HEK293 (cell line): Measurements from ENCODE around the gene OLFM2.

Experiments used
- CTCF ChIA-PET: fragments of 350-600 bp; formaldehyde crosslinking; extraction: SDS; loops from one replicate; lab custom pipeline; 2021; ENCODE audit warnings: antibody characterized with exemption; lab: Yijun Ruan, JAX
- POLR2A ChIA-PET: fragments of 300-600 bp; formaldehyde crosslinking; extraction: SDS; loops from one replicate; lab custom pipeline; 2020; ENCODE audit warnings: antibody characterized with exemption, inconsistent platforms; lab: Yijun Ruan, JAX
- H3K27ac ChIP-seq: fragments of 200-500 bp; sonication (Bioruptor generic); 2 replicates; pipeline ENCODE4 v1.5.1; 2014; ENCODE audit warnings: low read depth, low read length, control low read depth, inconsistent platforms; ENCODE audit errors: extremely low read depth
- H3K36me3 ChIP-seq, 2 experiments: fragments of 200-500 bp in 1 of 2; sonication (Bioruptor generic) in 1 of 2; 1 replicate in 1 of 2; 2 replicates in 1 of 2; pipeline ENCODE4 v1.5.1; 2014 to 2017; ENCODE audit warnings: inconsistent platforms in 2 of 2, low read length in 2 of 2; ENCODE audit not compliant: control insufficient read depth in 2 of 2, insufficient read depth in 1 of 2
- H3K4me1 ChIP-seq: fragments of 200-500 bp; sonication (Bioruptor generic); 2 replicates; pipeline ENCODE4 v1.5.1; 2014; ENCODE audit warnings: mild to moderate bottlenecking, low read length, inconsistent platforms; ENCODE audit not compliant: control insufficient read depth, insufficient read depth
- H3K4me3 ChIP-seq: 2 replicates; pipeline ENCODE4 v1.5.1; 2011; ENCODE audit warnings: low read depth, mild to moderate bottlenecking, control low read depth, low read length, moderate library complexity
- H3K9me3 ChIP-seq: fragments of 200-500 bp; sonication (Bioruptor generic); 2 replicates; pipeline ENCODE4 v1.5.1; 2014; ENCODE audit warnings: low read depth, low read length, inconsistent platforms; ENCODE audit not compliant: control insufficient read depth, insufficient read depth
- PRDM1 ChIP-seq: fragments of 450-650 bp; formaldehyde crosslinking; IDR thresholded peaks from 2 replicates; pipeline ENCODE4; 2016; ENCODE audit warnings: missing biosample characterization, missing genetic modification characterization
- ZNF10 ChIP-seq: fragments of 450-650 bp; formaldehyde crosslinking; IDR thresholded peaks from 2 replicates; pipeline ENCODE4 v1.5.1; 2017; ENCODE audit warnings: missing biosample characterization, missing genetic modification characterization
- ZNF112 ChIP-seq: fragments of 450-650 bp; formaldehyde crosslinking; IDR thresholded peaks from 2 replicates; pipeline ENCODE4 v1.5.0; 2017; ENCODE audit warnings: missing biosample characterization, missing genetic modification characterization
- ZNF366 ChIP-seq: fragments of 450-650 bp; formaldehyde crosslinking; conservative IDR thresholded peaks from 2 replicates; pipeline ENCODE4 v1.5.1; 2016; ENCODE audit warnings: missing biosample characterization, missing genetic modification characterization
- ZNF398 ChIP-seq: fragments of 450-650 bp; formaldehyde crosslinking; IDR thresholded peaks from 2 replicates; pipeline ENCODE4 v1.5.1; 2017; ENCODE audit warnings: missing biosample characterization, missing genetic modification characterization
- ZNF433 ChIP-seq: fragments of 450-650 bp; formaldehyde crosslinking; IDR thresholded peaks from 2 replicates; pipeline ENCODE4 v1.5.1; 2016; ENCODE audit warnings: missing biosample characterization, missing genetic modification characterization, low read depth
- ZNF521 ChIP-seq: fragments of 450-650 bp; formaldehyde crosslinking; IDR thresholded peaks from 2 replicates; pipeline ENCODE4 v1.5.1; 2017; ENCODE audit warnings: missing biosample characterization, mild to moderate bottlenecking, missing genetic modification characterization
- ZNF561 ChIP-seq: fragments of 450-650 bp; IDR thresholded peaks from 2 replicates; pipeline ENCODE4 v1.5.1; 2018; ENCODE audit warnings: missing biosample characterization, missing genetic modification characterization, borderline replicate concordance
- TF ChIP-seq, protein P1 (sequence below): fragments of 450-650 bp; formaldehyde crosslinking; IDR thresholded peaks from 2 replicates; pipeline ENCODE4 v1.5.1; 2017; ENCODE audit warnings: missing biosample characterization, missing genetic modification characterization

OLFM2 gene

GRCh38 chr19:9875796-9876195 lies 60.5 kb downstream of the OLFM2 start:
- Histone ChIP-seq H3K4me3 (no peak overlapping the region), H3K36me3 (no peaks in the 10 kb centered on the region), H3K4me1 (no peaks in the 10 kb centered on the region), H3K27ac (no peak overlapping the region), H3K9me3 (no peaks in the 10 kb centered on the region)
- ChIA-PET POLR2A (interaction anchor here (0.6 kb wide), 1 partner anchor 13 kb away, joined by 3 read pairs; no protein-coding TSS in a partner anchor), CTCF (no interaction called here)
- no peak for TF ChIP-seq PRDM1 (tag by site-specific recombination)

- TF ChIP-seq ZNF433 (tag by site-specific recombination), result no peak
- TF ChIP-seq, all 188 proteins: peak for 0
- CTCF ChIA-PET, result no interaction called here
Observed at GRCh38 chr19:9875031-9875627, 61.2 kb downstream of the OLFM2 start.

GRCh38 chr19:9872618-9873242 lies 63.6 kb downstream of the OLFM2 start:
- Histone ChIP-seq H3K36me3 (no peaks in the 10 kb centered on the region), H3K27ac (no peak overlapping the region), H3K4me1 (no peaks in the 10 kb centered on the region), H3K9me3 (no peaks in the 10 kb centered on the region), H3K4me3 (no peak overlapping the region)
- POLR2A ChIA-PET, result no interaction called here
- TF ChIP-seq ZNF10 (tag by site-specific recombination) (no peak), ZNF366 (tag by site-specific recombination) (peak; percentile 93)
- CTCF ChIA-PET, result interaction anchor here (0.6 to 1.2 kb wide), 5 partner anchors 11 to 227 kb away, joined by 3 to 4 read pairs (median 3); no protein-coding TSS in a partner anchor

More at GRCh38 chr19:9875031-9875627, 61.2 kb downstream of the OLFM2 start:
- H3K27ac ChIP-seq, result no peak overlapping the region
- POLR2A ChIA-PET, result no interaction called here
- no peak overlapping the region for H3K4me3 ChIP-seq
- H3K36me3 ChIP-seq, result no peaks in the 10 kb centered on the region
- H3K4me1 ChIP-seq, result no peaks in the 10 kb centered on the region
- H3K9me3 ChIP-seq, result no peaks in the 10 kb centered on the region

DNA sequence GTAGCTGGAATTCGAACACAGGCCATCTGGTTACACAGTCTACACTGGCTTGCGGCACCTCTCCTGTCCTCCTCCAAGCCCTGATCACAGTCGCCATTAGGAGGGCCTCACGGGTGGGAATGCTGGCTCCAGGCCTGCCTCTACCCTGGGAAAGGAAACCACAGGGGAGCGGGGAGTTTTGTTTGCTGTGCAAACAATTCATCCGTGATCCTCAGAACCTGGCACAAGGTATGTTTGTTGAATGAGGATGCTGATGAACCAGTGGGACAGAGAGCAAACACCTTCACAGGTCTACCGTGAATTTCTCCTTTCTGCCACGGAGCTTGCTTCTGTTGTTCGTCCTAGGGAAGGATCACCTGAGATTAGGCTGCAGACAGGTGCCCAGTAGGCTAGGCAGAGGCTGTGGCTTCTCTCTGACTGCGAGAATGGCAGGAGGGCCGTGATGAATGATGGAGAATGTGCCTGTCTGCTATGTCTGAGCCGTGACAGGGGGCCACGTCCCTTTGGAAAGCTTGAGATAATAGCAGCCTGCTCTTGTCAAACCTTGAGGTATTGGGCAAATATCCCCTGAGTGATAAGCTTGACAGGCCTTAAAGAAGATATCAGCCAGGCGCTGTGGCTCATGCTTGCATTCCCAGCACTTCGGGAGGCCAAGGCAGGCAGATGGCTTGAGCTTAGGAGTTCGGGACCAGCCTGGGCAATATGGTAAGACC lies 64.5 kb downstream of the OLFM2 start:
- TF ChIP-seq, protein P1, sequence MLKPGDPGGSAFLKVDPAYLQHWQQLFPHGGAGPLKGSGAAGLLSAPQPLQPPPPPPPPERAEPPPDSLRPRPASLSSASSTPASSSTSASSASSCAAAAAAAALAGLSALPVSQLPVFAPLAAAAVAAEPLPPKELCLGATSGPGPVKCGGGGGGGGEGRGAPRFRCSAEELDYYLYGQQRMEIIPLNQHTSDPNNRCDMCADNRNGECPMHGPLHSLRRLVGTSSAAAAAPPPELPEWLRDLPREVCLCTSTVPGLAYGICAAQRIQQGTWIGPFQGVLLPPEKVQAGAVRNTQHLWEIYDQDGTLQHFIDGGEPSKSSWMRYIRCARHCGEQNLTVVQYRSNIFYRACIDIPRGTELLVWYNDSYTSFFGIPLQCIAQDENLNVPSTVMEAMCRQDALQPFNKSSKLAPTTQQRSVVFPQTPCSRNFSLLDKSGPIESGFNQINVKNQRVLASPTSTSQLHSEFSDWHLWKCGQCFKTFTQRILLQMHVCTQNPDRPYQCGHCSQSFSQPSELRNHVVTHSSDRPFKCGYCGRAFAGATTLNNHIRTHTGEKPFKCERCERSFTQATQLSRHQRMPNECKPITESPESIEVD (tag by site-specific recombination), result no peak
- no peak for TF ChIP-seq ZNF561 (tag by site-specific recombination)
- no peak for TF ChIP-seq ZNF521 (tag by site-specific recombination)
- TF ChIP-seq ZNF398 (tag by site-specific recombination), result no peak
- TF ChIP-seq ZNF112, result no peak
- Histone ChIP-seq H3K4me1 (no peaks in the 10 kb centered on the region), H3K27ac (no peak overlapping the region), H3K9me3 (no peaks in the 10 kb centered on the region), H3K36me3 (no peaks in the 10 kb centered on the region), H3K4me3 (no peak overlapping the region)
- POLR2A ChIA-PET, result interaction anchor here (0.6 kb wide), 2 partner anchors 36 to 43 kb away, joined by 3 read pairs; partner anchors contain the start of gene PIN1
- CTCF ChIA-PET, result interaction anchor here (1.0 to 1.2 kb wide), 2 partner anchors 12 to 58 kb away, joined by 3 read pairs; no protein-coding TSS in a partner anchor
